Liver (tissue), 9 donors: ENCODE results near the gene PRTFDC1. TPM values are rescaled to one million over a fixed set of nuclear protein-coding genes. Genes with fewer than 3 reads are reported as not detected.

Experiments used
- DNase-seq: peaks from one replicate; pipeline ENCODE4 v3.0.0-alpha.2; 2017; ENCODE audit warnings: low spot score
- H3K27ac ChIP-seq, 2 donors: one replicate each; pipeline ENCODE4 v1.7.0; 2013; ENCODE audit warnings: inconsistent platforms in 2 of 2, low read length in 2 of 2, control low read depth in 1 of 2, low read depth in 1 of 2, mild to moderate bottlenecking in 1 of 2
- H3K27me3 ChIP-seq, 4 donors: one replicate each; pipeline versions ENCODE4 v1.6.1 to v1.7.0; 2013; ENCODE audit warnings: low read length in 3 of 4, inconsistent platforms in 1 of 4, mild to moderate bottlenecking in 1 of 4, moderate library complexity in 1 of 4; ENCODE audit not compliant: control insufficient read depth in 4 of 4, insufficient read depth in 4 of 4
- H3K36me3 ChIP-seq, 4 donors: one replicate each; pipeline versions ENCODE4 v1.6.1 to v1.7.0; 2013; ENCODE audit warnings: low read length in 3 of 4, mild to moderate bottlenecking in 3 of 4, low read depth in 1 of 4, moderate library complexity in 1 of 4; ENCODE audit not compliant: control insufficient read depth in 4 of 4, insufficient read depth in 3 of 4
- H3K4me1 ChIP-seq, 4 donors: one replicate each; pipeline versions ENCODE4 v1.6.1 to v1.7.0; 2013; ENCODE audit warnings: low read length in 3 of 4, mild to moderate bottlenecking in 3 of 4, moderate library complexity in 1 of 4; ENCODE audit not compliant: control insufficient read depth in 4 of 4, insufficient read depth in 4 of 4
- H3K4me3 ChIP-seq, 3 donors: one replicate each; pipeline versions ENCODE4 v1.6.1 to v1.7.0; 2013; ENCODE audit warnings: low read length in 3 of 3, control low read depth in 1 of 3, low read depth in 1 of 3, mild to moderate bottlenecking in 1 of 3
- H3K9ac ChIP-seq, 2 donors: one replicate each; pipeline ENCODE4 v1.7.0; 2013; ENCODE audit warnings: low read length in 2 of 2, mild to moderate bottlenecking in 2 of 2, moderate library complexity in 2 of 2, control low read depth in 1 of 2, low read depth in 1 of 2
- H3K9me3 ChIP-seq, 4 donors: one replicate each; pipeline versions ENCODE4 v1.6.1 to v1.7.0; 2013; ENCODE audit warnings: low read length in 3 of 4; ENCODE audit not compliant: control insufficient read depth in 4 of 4
- ATF3 ChIP-seq: IDR thresholded peaks from 2 replicates; pipeline ENCODE4 v1.6.1; 2016; ENCODE audit warnings: antibody characterized with exemption
- FOXA1 ChIP-seq: IDR thresholded peaks from 2 replicates; pipeline ENCODE4 v1.6.1; 2016; ENCODE audit warnings: antibody characterized with exemption
- JUND ChIP-seq, 2 donors: IDR thresholded peaks; 2 replicates each; pipeline ENCODE4 v1.6.1; 2016; ENCODE audit warnings: antibody characterized with exemption in 2 of 2
- REST ChIP-seq: IDR thresholded peaks from 2 replicates; pipeline ENCODE4 v1.6.1; 2016; ENCODE audit warnings: antibody characterized with exemption, mild to moderate bottlenecking
- RXRA ChIP-seq, 2 donors: IDR thresholded peaks; 2 replicates each; pipeline ENCODE4 v1.6.1; 2017 to 2018; ENCODE audit warnings: antibody characterized with exemption in 2 of 2, mild to moderate bottlenecking in 1 of 2
- TAF1 ChIP-seq: conservative IDR thresholded peaks from 2 replicates; pipeline ENCODE4 v1.6.1; 2016; ENCODE audit warnings: antibody characterized with exemption, mild to moderate bottlenecking
- WGBS: extraction: QIAGEN DNeasy Blood & Tissue Kit; methylation state at CpG from one replicate; pipeline ENCODE4 v1.1.7; 2013; 5-methylcytosine and 5-hydroxymethylcytosine counted together
- polyA plus RNA-seq, 2 donors: library from polyadenylated mRNA; stranded (reverse) in 1 of 2; unstranded in 1 of 2; fragments of 200-250 nt in 1 of 2; fragments of >200 nt in 1 of 2; fragmentation: Nextera tagmentation in 1 of 2; extraction: Ambion mirVana in 1 of 2; gene quantifications; one replicate each; pipeline versions ENCODE4 v1.2.1 to v1.2.3, GENCODE V29; 2013 to 2015
- total RNA-seq, 2 donors: library from RNA; depleted of rRNA; stranded (reverse); fragments of >200 nt; gene quantifications; one replicate each; pipeline ENCODE4 v1.2.3, GENCODE V29; 2014
- donor health status: healthy.
- donor health status: healthy.
- donor health status: healthy.
- donor health status: healthy.
- donor health status: healthy.

Gene PRTFDC1
- total and polyA plus RNA-seq, 4 donors, result 0.93 to 3.1 (median 1.9) TPM

GRCh38 chr10:24858288-24859270, 93.8 kb downstream of the PRTFDC1 start:
- no peak overlapping the region for H3K4me3 ChIP-seq
- H3K9ac ChIP-seq, result no peak overlapping the region
- no peak for TF ChIP-seq FOXA1
- TF ChIP-seq TAF1, result no peak
- no peak for TF ChIP-seq RXRA (IDR thresholded peaks at IDR 0.05)
- no peak for TF ChIP-seq ATF3

GRCh38 chr10:24857031-24857725, 95.2 kb downstream of the PRTFDC1 start:
- Histone ChIP-seq H3K36me3 (no peaks in the 10 kb centered on the region), H3K9ac (no peak overlapping the region)

More at GRCh38 chr10:24858288-24859270, 93.8 kb downstream of the PRTFDC1 start:
- no peaks in the 10 kb centered on the region for H3K4me1 ChIP-seq
- no peaks in the 10 kb centered on the region for H3K36me3 ChIP-seq
- H3K27ac ChIP-seq, result no peak overlapping the region
- no peaks in the 10 kb centered on the region for H3K9me3 ChIP-seq
- H3K27me3 ChIP-seq, result no peaks in the 10 kb centered on the region
- no peak for DNase-seq
- 75% methylated on average over 10 of the region's 10 CpGs for WGBS

More at GRCh38 chr10:24857031-24857725, 95.2 kb downstream of the PRTFDC1 start:
- no peaks in the 10 kb centered on the region for H3K27me3 ChIP-seq
- H3K9me3 ChIP-seq, result no peaks in the 10 kb centered on the region
- no peak overlapping the region for H3K27ac ChIP-seq
- WGBS, result 88% methylated on average over 8 of the region's 8 CpGs
- TF ChIP-seq REST (no peak), FOXA1 (no peak), ATF3 (no peak), JUND (IDR thresholded peaks at IDR 0.05) (no peak)
- DNase-seq, result no peak
- H3K4me3 ChIP-seq, result no peak overlapping the region
- no peaks in the 10 kb centered on the region for H3K4me1 ChIP-seq
